Colon (tissue), 2 donors: ENCODE measurements around the gene ZSCAN5B.
"Not testable (repeated sequence)": the region's sequence is repeated elsewhere in the genome, so short reads cannot be mapped to it uniquely, and the experiment has no call there.

ENCODE experiments used
- FAIRE-seq: peaks from 2 replicates; lab custom pipeline; 2012; peaks lifted over from hg19 to GRCh38; lab: Jason Lieb, UNC
- donor health status: control.
- donor health status: control.

ZSCAN5B gene

GRCh38 chr19:56176310-56176709, 21.3 kb downstream of the ZSCAN5B start:
- not testable (repeated sequence) for FAIRE-seq

- not testable (repeated sequence) for FAIRE-seq
Observed at GRCh38 chr19:56175861-56176307, 21.7 kb downstream of the ZSCAN5B start, which contains the start of gene GALP. GALP (plus strand) TSS chr19:56176008; CDS start chr19:56177109, 1,101 bp downstream.

GRCh38 chr19:56174550-56174949, 23.0 kb downstream of the ZSCAN5B start:
- no peak for FAIRE-seq

- no peak for FAIRE-seq
Observed at GRCh38 chr19:56174086-56174485, 23.5 kb downstream of the ZSCAN5B start.

GRCh38 chr19:56170261-56170660, 27.3 kb downstream of the ZSCAN5B start:
- no peak for FAIRE-seq

- no peak for FAIRE-seq
Observed at GRCh38 chr19:56167064-56167578, 30.5 kb downstream of the ZSCAN5B start.

- FAIRE-seq, result no peak
Observed at GRCh38 chr19:56163097-56163496, 34.5 kb downstream of the ZSCAN5B start.

- no peak for FAIRE-seq
Observed at GRCh38 chr19:56162258-56162657, 35.3 kb downstream of the ZSCAN5B start.

GRCh38 chr19:56161534-56161933, 36.0 kb downstream of the ZSCAN5B start:
- FAIRE-seq, result no peak

GRCh38 chr19:56159622-56160271, 37.8 kb downstream of the ZSCAN5B start:
- FAIRE-seq, result no peak

GRCh38 chr19:56159009-56159559, 38.5 kb downstream of the ZSCAN5B start:
- no peak for FAIRE-seq

GRCh38 chr19:56158170-56158757, 39.3 kb downstream of the ZSCAN5B start:
- FAIRE-seq, result no peak

GRCh38 chr19:56156768-56157167, 40.8 kb downstream of the ZSCAN5B start:
- FAIRE-seq, result no peak

- no peak for FAIRE-seq
Observed at GRCh38 chr19:56155124-56155687, 42.4 kb downstream of the ZSCAN5B start.

- no peak for FAIRE-seq
Observed at GRCh38 chr19:56153507-56153906, 44.1 kb downstream of the ZSCAN5B start.

GRCh38 chr19:56152644-56153043, 44.9 kb downstream of the ZSCAN5B start:
- FAIRE-seq, result no peak

GRCh38 chr19:56150358-56150757, 47.2 kb downstream of the ZSCAN5B start:
- FAIRE-seq, result no peak

- FAIRE-seq, result no peak
Observed at GRCh38 chr19:56149656-56150038, 47.9 kb downstream of the ZSCAN5B start.

GRCh38 chr19:56148955-56149655, 48.5 kb downstream of the ZSCAN5B start:
- FAIRE-seq, result not testable (repeated sequence)

- FAIRE-seq, result no peak
Observed at GRCh38 chr19:56148096-56148495, 49.5 kb downstream of the ZSCAN5B start.

- no peak for FAIRE-seq
Observed at GRCh38 chr19:56147307-56147706, 50.3 kb downstream of the ZSCAN5B start.

GRCh38 chr19:56146904-56147303, 50.7 kb downstream of the ZSCAN5B start:
- no peak for FAIRE-seq
